Thyroid gland (tissue), 4 donors: Measurements from ENCODE around the gene EPHA5.

Experiments
- CTCF ChIP-seq, 6 experiments: fragments of 200-600 bp in 3 of 6; fragments of 450-650 bp in 3 of 6; sonication (generic) in 3 of 6; IDR thresholded peaks; one replicate each; pipeline ENCODE4 v1.5.1; 2016 to 2019; ENCODE audit warnings: antibody characterized with exemption in 6 of 6, mild to moderate bottlenecking in 2 of 6, inconsistent platforms in 1 of 6, moderate library complexity in 1 of 6
- POLR2A ChIP-seq, 2 donors: fragments of 450-650 bp; IDR thresholded peaks; one replicate each; pipeline ENCODE4 v1.6.1; 2017; ENCODE audit warnings: antibody characterized with exemption in 2 of 2, mild to moderate bottlenecking in 2 of 2, moderate library complexity in 1 of 2

GRCh38 chr4:65604515-65604914 is 65.8 kb downstream of the EPHA5 start:
- TF ChIP-seq POLR2A (IDR thresholded peaks at IDR 0.05) (no peak), CTCF (IDR thresholded peaks at IDR 0.05) (no peak)
